ENCODE measurements around the gene MDFI. TPM values are rescaled to one million over a fixed set of nuclear protein-coding genes. Genes with fewer than 3 reads are reported as not detected.

MDFI gene
- total RNA-seq, 1 experiment from 2014 or later: 86.2 TPM

DNA sequence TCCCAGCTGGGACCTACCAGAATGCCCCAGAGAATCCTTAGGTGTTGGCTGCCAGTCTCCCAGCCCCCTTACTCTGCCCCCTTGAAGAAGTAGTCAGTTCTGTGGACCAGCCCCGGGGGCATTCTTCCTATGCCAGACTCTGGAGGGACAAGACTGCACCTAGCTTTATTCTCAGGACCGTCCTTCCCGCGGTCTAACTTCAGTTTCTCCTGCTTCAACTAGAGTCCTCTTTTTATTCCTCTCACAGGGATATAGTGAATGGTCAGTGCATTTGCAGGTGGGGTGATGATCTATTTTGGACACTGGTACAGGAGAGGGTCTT lies 35.9 kb upstream of the MDFI start:
- Mint-ChIP-seq H3K9me3 (no peaks in the 10 kb centered on the region), H3K4me3 (peak overlapping the region; percentile 61; the same call in 1 of the 2 replicates), H3K4me1 (peaks cover 36% of the 10 kb centered on the region), H3K27me3 (ENCODE audit: low read depth) (no peaks in the 10 kb centered on the region), H3K27ac (no peak overlapping the region), H3K36me3 (no peaks in the 10 kb centered on the region)
- TF ChIP-seq, protein P1, sequence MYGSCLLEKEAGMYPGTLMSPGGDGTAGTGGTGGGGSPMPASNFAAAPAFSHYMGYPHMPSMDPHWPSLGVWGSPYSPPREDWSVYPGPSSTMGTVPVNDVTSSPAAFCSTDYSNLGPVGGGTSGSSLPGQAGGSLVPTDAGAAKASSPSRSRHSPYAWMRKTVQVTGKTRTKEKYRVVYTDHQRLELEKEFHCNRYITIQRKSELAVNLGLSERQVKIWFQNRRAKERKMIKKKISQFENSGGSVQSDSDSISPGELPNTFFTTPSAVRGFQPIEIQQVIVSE (CRISPR knock-in tag; IDR thresholded peaks at IDR 0.05; ENCODE audit: borderline replicate concordance): no peak
- TF ChIP-seq, protein P2, sequence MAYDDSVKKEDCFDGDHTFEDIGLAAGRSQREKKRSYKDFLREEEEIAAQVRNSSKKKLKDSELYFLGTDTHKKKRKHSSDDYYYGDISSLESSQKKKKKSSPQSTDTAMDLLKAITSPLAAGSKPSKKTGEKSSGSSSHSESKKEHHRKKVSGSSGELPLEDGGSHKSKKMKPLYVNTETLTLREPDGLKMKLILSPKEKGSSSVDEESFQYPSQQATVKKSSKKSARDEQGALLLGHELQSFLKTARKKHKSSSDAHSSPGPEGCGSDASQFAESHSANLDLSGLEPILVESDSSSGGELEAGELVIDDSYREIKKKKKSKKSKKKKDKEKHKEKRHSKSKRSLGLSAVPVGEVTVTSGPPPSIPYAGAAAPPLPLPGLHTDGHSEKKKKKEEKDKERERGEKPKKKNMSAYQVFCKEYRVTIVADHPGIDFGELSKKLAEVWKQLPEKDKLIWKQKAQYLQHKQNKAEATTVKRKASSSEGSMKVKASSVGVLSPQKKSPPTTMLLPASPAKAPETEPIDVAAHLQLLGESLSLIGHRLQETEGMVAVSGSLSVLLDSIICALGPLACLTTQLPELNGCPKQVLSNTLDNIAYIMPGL (CRISPR knock-in tag; IDR thresholded peaks at IDR 0.05): 0 out of 2 replicates have a peak, but pooled peaks have one; percentile 8
- DNase-seq (ENCODE audit: low spot score) (no peak), ATAC-seq (no peak)
- POLR2A ChIA-PET: interaction anchor here (0.6 to 1.4 kb wide), 4 partner anchors 79 to 848 kb away, joined by 3 to 8 read pairs (median 6); no protein-coding TSS in a partner anchor
- CTCF ChIA-PET: interaction anchor here (0.5 to 5.8 kb wide), 58 partner anchors 10 to 269 kb away, joined by 3 to 144 read pairs (median 5); partner anchors contain the start of genes MDFI, TFEB and TOMM6

DNA sequence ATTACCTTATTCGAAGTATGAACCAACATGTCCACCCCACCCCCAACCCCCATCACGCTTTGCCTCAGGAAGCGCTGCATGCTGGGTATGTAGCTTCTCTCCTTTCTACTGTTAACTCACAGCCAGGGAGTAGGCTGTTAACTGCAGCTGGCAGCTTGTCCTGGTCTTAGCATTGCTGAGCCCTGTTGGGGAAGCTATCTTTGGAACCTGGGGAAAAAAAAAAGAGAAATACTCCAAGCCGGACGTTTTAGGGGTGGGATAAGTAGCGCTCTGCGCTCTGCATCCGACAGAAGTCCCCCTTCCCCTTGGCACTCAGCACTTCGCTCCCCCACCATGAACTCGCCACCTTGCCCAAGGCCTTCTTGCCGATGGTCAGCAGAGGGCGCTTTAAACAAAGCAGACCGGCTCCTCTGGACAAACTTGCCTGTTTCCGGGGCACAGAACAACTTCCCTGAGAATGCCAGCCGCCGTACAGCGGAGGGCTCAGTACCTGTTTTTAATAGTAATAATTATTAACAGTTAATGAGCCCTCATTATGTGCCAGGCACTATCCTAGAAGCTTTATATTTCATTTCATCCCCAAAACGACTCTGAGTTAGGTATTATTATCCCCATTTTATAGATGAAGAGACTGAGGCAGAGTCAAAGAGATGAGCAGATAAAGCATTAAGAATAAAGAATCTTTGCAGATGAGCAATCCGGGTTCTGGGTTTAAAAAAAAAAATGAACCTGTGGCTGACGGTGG lies 35.2 kb upstream of the MDFI start:
- Mint-ChIP-seq H3K36me3 (no peaks in the 10 kb centered on the region), H3K4me1 (peaks cover 36% of the 10 kb centered on the region), H3K27ac (no peak overlapping the region), H3K9me3 (no peaks in the 10 kb centered on the region), H3K4me3 (peak overlapping the region; percentile 61), H3K27me3 (ENCODE audit: low read depth) (no peaks in the 10 kb centered on the region)
- POLR2A ChIA-PET: interaction anchor here (1.0 to 1.4 kb wide), 3 partner anchors 78 to 235 kb away, joined by 4 to 8 read pairs (median 7); no protein-coding TSS in a partner anchor
- CTCF ChIA-PET: interaction anchor here (0.5 to 5.8 kb wide), 57 partner anchors 11 to 270 kb away, joined by 3 to 144 read pairs (median 5); partner anchors contain the start of genes MDFI, TFEB and TOMM6
- ATAC-seq (peak; percentile 66), DNase-seq (ENCODE audit: low spot score) (peak; percentile 88)
- TF ChIP-seq, protein P3, sequence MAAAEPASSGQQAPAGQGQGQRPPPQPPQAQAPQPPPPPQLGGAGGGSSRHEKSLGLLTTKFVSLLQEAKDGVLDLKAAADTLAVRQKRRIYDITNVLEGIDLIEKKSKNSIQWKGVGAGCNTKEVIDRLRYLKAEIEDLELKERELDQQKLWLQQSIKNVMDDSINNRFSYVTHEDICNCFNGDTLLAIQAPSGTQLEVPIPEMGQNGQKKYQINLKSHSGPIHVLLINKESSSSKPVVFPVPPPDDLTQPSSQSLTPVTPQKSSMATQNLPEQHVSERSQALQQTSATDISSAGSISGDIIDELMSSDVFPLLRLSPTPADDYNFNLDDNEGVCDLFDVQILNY (CRISPR knock-in tag; IDR thresholded peaks at IDR 0.05): no peak
- TF ChIP-seq, protein P1 (CRISPR knock-in tag; IDR thresholded peaks at IDR 0.05; ENCODE audit: borderline replicate concordance): peak; percentile 45; the same call in 1 of the 2 replicates
- TF ChIP-seq ZNF671 (CRISPR knock-in tag; IDR thresholded peaks at IDR 0.05): no peak
- TF ChIP-seq, protein P4, sequence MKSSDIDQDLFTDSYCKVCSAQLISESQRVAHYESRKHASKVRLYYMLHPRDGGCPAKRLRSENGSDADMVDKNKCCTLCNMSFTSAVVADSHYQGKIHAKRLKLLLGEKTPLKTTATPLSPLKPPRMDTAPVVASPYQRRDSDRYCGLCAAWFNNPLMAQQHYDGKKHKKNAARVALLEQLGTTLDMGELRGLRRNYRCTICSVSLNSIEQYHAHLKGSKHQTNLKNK (CRISPR knock-in tag; IDR thresholded peaks at IDR 0.05): no peak
- TF ChIP-seq ZNF121 (CRISPR knock-in tag; IDR thresholded peaks at IDR 0.05): no peak
- TF ChIP-seq OVOL2 (CRISPR knock-in tag; IDR thresholded peaks at IDR 0.05; ENCODE audit: borderline replicate concordance): no peak
- TF ChIP-seq, protein P5, sequence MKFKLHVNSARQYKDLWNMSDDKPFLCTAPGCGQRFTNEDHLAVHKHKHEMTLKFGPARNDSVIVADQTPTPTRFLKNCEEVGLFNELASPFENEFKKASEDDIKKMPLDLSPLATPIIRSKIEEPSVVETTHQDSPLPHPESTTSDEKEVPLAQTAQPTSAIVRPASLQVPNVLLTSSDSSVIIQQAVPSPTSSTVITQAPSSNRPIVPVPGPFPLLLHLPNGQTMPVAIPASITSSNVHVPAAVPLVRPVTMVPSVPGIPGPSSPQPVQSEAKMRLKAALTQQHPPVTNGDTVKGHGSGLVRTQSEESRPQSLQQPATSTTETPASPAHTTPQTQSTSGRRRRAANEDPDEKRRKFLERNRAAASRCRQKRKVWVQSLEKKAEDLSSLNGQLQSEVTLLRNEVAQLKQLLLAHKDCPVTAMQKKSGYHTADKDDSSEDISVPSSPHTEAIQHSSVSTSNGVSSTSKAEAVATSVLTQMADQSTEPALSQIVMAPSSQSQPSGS (CRISPR knock-in tag; IDR thresholded peaks at IDR 0.05; ENCODE audit: borderline replicate concordance, low read depth): no peak
- TF ChIP-seq, protein P2 (CRISPR knock-in tag; IDR thresholded peaks at IDR 0.05): 0 out of 2 replicates have a peak, but pooled peaks have one; percentile 18
- TF ChIP-seq, protein P6, sequence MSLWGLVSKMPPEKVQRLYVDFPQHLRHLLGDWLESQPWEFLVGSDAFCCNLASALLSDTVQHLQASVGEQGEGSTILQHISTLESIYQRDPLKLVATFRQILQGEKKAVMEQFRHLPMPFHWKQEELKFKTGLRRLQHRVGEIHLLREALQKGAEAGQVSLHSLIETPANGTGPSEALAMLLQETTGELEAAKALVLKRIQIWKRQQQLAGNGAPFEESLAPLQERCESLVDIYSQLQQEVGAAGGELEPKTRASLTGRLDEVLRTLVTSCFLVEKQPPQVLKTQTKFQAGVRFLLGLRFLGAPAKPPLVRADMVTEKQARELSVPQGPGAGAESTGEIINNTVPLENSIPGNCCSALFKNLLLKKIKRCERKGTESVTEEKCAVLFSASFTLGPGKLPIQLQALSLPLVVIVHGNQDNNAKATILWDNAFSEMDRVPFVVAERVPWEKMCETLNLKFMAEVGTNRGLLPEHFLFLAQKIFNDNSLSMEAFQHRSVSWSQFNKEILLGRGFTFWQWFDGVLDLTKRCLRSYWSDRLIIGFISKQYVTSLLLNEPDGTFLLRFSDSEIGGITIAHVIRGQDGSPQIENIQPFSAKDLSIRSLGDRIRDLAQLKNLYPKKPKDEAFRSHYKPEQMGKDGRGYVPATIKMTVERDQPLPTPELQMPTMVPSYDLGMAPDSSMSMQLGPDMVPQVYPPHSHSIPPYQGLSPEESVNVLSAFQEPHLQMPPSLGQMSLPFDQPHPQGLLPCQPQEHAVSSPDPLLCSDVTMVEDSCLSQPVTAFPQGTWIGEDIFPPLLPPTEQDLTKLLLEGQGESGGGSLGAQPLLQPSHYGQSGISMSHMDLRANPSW (CRISPR knock-in tag; conservative IDR thresholded peaks at IDR 0.05; ENCODE audit: low read depth): no peak
- TF ChIP-seq TEAD1 (CRISPR knock-in tag; IDR thresholded peaks at IDR 0.05): 0 out of 2 replicates have a peak, but pooled peaks have one; percentile 58
- TF ChIP-seq, protein P7, sequence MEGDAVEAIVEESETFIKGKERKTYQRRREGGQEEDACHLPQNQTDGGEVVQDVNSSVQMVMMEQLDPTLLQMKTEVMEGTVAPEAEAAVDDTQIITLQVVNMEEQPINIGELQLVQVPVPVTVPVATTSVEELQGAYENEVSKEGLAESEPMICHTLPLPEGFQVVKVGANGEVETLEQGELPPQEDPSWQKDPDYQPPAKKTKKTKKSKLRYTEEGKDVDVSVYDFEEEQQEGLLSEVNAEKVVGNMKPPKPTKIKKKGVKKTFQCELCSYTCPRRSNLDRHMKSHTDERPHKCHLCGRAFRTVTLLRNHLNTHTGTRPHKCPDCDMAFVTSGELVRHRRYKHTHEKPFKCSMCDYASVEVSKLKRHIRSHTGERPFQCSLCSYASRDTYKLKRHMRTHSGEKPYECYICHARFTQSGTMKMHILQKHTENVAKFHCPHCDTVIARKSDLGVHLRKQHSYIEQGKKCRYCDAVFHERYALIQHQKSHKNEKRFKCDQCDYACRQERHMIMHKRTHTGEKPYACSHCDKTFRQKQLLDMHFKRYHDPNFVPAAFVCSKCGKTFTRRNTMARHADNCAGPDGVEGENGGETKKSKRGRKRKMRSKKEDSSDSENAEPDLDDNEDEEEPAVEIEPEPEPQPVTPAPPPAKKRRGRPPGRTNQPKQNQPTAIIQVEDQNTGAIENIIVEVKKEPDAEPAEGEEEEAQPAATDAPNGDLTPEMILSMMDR (IDR thresholded peaks at IDR 0.05): peak; percentile 79
- TF ChIP-seq, protein P8, sequence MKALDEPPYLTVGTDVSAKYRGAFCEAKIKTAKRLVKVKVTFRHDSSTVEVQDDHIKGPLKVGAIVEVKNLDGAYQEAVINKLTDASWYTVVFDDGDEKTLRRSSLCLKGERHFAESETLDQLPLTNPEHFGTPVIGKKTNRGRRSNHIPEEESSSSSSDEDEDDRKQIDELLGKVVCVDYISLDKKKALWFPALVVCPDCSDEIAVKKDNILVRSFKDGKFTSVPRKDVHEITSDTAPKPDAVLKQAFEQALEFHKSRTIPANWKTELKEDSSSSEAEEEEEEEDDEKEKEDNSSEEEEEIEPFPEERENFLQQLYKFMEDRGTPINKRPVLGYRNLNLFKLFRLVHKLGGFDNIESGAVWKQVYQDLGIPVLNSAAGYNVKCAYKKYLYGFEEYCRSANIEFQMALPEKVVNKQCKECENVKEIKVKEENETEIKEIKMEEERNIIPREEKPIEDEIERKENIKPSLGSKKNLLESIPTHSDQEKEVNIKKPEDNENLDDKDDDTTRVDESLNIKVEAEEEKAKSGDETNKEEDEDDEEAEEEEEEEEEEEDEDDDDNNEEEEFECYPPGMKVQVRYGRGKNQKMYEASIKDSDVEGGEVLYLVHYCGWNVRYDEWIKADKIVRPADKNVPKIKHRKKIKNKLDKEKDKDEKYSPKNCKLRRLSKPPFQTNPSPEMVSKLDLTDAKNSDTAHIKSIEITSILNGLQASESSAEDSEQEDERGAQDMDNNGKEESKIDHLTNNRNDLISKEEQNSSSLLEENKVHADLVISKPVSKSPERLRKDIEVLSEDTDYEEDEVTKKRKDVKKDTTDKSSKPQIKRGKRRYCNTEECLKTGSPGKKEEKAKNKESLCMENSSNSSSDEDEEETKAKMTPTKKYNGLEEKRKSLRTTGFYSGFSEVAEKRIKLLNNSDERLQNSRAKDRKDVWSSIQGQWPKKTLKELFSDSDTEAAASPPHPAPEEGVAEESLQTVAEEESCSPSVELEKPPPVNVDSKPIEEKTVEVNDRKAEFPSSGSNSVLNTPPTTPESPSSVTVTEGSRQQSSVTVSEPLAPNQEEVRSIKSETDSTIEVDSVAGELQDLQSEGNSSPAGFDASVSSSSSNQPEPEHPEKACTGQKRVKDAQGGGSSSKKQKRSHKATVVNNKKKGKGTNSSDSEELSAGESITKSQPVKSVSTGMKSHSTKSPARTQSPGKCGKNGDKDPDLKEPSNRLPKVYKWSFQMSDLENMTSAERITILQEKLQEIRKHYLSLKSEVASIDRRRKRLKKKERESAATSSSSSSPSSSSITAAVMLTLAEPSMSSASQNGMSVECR (CRISPR knock-in tag; IDR thresholded peaks at IDR 0.05; ENCODE audit: borderline replicate concordance): no peak
- peak; percentile 76 for TF ChIP-seq GTF2I (CRISPR knock-in tag; conservative IDR thresholded peaks at IDR 0.05)
